GM23248 (cell line): ENCODE results near the gene NVL. TPM values are rescaled to one million over a fixed set of nuclear protein-coding genes. Genes with fewer than 3 reads are reported as not detected.
"Not testable (repeated sequence)": the region's sequence is repeated elsewhere in the genome, so short reads cannot be mapped to it uniquely, and the experiment has no call there.

ENCODE experiments used
- DNase-seq: peaks from one replicate; pipeline ENCODE4 v3.0.0-alpha.2; 2015
- H2AFZ ChIP-seq: fragments of 200-600 bp; sonication (generic); 2 replicates; pipeline ENCODE4 v1.6.1; 2016; ENCODE audit warnings: antibody characterized with exemption
- H3F3A ChIP-seq: fragments of 200-600 bp; sonication (generic); 2 replicates; pipeline ENCODE4 v1.6.1; 2016; ENCODE audit warnings: mild to moderate bottlenecking, antibody characterized with exemption, mixed run types; ENCODE audit not compliant: insufficient read depth
- H3K27ac ChIP-seq: fragments of 200-600 bp; sonication (generic); 2 replicates; pipeline ENCODE4 v1.5.1; 2016; ENCODE audit warnings: mild to moderate bottlenecking
- H3K27me3 ChIP-seq: fragments of 200-600 bp; sonication (generic); replicated peaks from 2 replicates; pipeline ENCODE4 v1.6.1; 2016; ENCODE audit warnings: mild to moderate bottlenecking; ENCODE audit not compliant: insufficient read depth
- H3K36me3 ChIP-seq: fragments of 200-600 bp; sonication (generic); 2 replicates; pipeline ENCODE4 v1.6.1; 2016; ENCODE audit warnings: low read depth, mild to moderate bottlenecking
- H3K4me1 ChIP-seq: fragments of 200-600 bp; sonication (generic); 2 replicates; pipeline ENCODE4 v1.6.1; 2016; ENCODE audit warnings: mild to moderate bottlenecking; ENCODE audit not compliant: insufficient read depth
- H3K4me2 ChIP-seq: fragments of 200-600 bp; sonication (generic); one replicate; pipeline ENCODE4 v1.6.1; 2016; ENCODE audit warnings: mild to moderate bottlenecking; ENCODE audit not compliant: unreplicated experiment
- H3K4me3 ChIP-seq: fragments of 200-600 bp; sonication (generic); 2 replicates; pipeline ENCODE4 v1.5.1; 2016; ENCODE audit warnings: mild to moderate bottlenecking
- H3K79me2 ChIP-seq: fragments of 200-600 bp; sonication (generic); 2 replicates; pipeline ENCODE4 v1.6.1; 2016; ENCODE audit warnings: mild to moderate bottlenecking; ENCODE audit not compliant: insufficient read depth
- H3K9ac ChIP-seq: fragments of 200-600 bp; sonication (generic); 2 replicates; pipeline ENCODE4 v1.6.1; 2016; ENCODE audit warnings: mild to moderate bottlenecking
- H3K9me2 ChIP-seq: fragments of 200-600 bp; sonication (generic); 2 replicates; pipeline ENCODE4 v1.6.1; 2016; ENCODE audit warnings: mixed run types, mild to moderate bottlenecking, moderate library complexity; ENCODE audit not compliant: insufficient read depth
- H3K9me3 ChIP-seq: fragments of 200-600 bp; sonication (generic); one replicate; pipeline ENCODE4 v1.6.1; 2017; ENCODE audit warnings: low read depth
- H4K20me1 ChIP-seq: fragments of 200-600 bp; sonication (generic); 2 replicates; pipeline ENCODE4 v1.6.0; 2016; ENCODE audit not compliant: insufficient read depth
- EZH2 ChIP-seq: fragments of 200-600 bp; sonication (generic); IDR thresholded peaks from 2 replicates; pipeline ENCODE4 v1.6.1; 2018; ENCODE audit warnings: antibody characterized with exemption, mild to moderate bottlenecking; ENCODE audit not compliant: insufficient read depth, poor library complexity, severe bottlenecking
- EZH2phosphoT487 ChIP-seq: fragments of 200-600 bp; sonication (generic); IDR thresholded peaks from 2 replicates; pipeline ENCODE4 v1.6.1; 2018; ENCODE audit warnings: antibody characterized with exemption, moderate library complexity, mild to moderate bottlenecking, low read depth; ENCODE audit not compliant: insufficient read depth
- WGBS, 2 experiments: methylation state at CpG; one replicate each; pipeline ENCODE4 v1.1.6; 2015 to 2017; ENCODE audit warnings: low lambda C conversion rate in 2 of 2, low coverage in 1 of 2; ENCODE audit errors: missing lambda C conversion rate in 2 of 2; 5-methylcytosine and 5-hydroxymethylcytosine counted together
- in situ Hi-C: fragments of 300-500 bp; cut with MboI; formaldehyde crosslinking; loops from 2 replicates; pipeline ENCODE4 v1.15.0; 2020
- polyA plus RNA-seq: library from polyadenylated mRNA; unstranded; fragments of >200 nt; fragmentation: Nextera tagmentation; extraction: Ambion mirVana; gene quantifications from 2 replicates; pipeline ENCODE4 v1.2.1, GENCODE V29; 2016
- total RNA-seq: library from RNA; depleted of rRNA; stranded (reverse); fragments of >200 nt; shearing (Covaris generic); gene quantifications from 2 replicates; pipeline ENCODE4 v1.2.3, GENCODE V29; 2014

The NVL gene
- total and polyA plus RNA-seq, 2 experiments from 2014 or later: 17.9 to 28.3 TPM

DNA sequence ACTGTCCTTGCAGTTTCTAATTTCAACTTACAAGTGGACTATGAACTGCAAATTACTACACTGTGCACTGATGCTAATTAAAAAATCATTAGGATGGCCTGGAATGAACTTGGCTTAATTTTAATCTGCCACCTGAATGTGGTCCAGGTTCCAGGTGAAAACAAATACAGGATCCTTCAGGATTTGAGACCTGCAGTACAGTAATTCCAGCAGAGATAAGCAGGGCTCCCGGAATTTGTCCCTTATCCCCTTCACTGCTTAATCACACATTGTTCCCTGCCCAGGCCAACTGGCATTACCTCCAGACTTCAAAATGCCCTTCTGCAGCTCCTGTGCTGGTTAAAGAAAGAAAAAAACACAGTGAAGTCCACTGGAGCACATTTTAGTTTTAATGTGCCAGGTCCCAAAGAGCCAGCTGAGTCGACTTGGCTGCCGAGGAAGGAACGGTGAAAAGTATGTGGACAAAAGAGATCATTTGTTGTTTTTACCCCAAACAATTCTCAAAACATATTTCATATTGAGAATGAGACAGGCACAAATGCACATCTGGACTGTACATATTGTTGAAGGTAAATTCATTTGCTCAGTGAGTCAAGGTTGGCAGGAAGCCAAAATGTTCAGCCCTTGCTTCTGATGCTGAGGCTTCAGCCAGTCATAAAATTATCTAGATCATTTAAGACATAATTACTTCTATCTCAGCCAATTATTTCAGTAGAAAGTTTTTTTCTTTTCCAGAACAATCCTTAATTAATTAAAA lies 118.6 kb downstream of the NVL start:
- no peaks in the 10 kb centered on the region for H3K79me2 ChIP-seq
- H3K27me3 ChIP-seq: no peaks in the 10 kb centered on the region
- DNase-seq: peak; percentile 78
- no peaks in the 10 kb centered on the region for H4K20me1 ChIP-seq
- no peaks in the 10 kb centered on the region for H3K9me2 ChIP-seq
- H3K4me3 ChIP-seq: no peak overlapping the region
- no peak overlapping the region for H2AFZ ChIP-seq
- no peak overlapping the region for H3K4me2 ChIP-seq
- peaks cover 4% of the 10 kb centered on the region for H3K4me1 ChIP-seq
- no peak overlapping the region for H3K27ac ChIP-seq
- no peaks in the 10 kb centered on the region for H3F3A ChIP-seq
- no peak for TF ChIP-seq EZH2phosphoT487
- TF ChIP-seq EZH2: no peak
- in situ Hi-C loops: no loop called here
- no peak overlapping the region for H3K9ac ChIP-seq
- 21 to 25% methylated on average over 4 of the region's 4 CpGs for WGBS, 2 experiments
- H3K9me3 ChIP-seq: no peaks in the 10 kb centered on the region
- H3K36me3 ChIP-seq: no peaks in the 10 kb centered on the region

DNA sequence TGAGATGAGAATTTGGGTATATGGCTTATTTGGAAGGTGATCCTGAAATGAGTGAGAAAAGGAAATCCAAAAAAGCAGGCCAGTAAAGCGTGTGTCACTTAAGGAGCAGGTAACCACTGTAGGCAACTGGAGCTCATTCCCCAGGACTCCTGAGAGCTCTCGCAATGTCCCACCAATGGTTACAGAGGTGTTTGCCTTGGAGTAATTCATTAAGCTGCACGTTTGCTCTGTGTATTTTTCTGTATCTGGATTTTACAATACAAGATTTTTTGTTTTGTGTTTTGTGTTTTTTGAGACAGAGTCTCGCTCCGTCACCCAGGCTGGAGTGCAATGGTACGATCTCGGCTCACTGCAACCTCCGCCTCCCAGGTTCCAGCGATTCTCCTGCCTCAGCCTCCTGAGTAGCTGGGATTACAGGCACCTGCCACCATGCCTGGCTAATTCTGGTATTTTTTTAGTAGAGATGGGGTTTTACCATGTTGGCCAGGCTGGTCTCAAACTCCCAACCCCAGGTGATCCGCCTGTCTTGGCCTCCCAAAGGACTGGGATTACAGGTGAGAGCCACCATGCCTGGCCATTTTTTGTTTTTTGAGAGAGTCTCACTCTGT lies 123.9 kb downstream of the NVL start:
- H3K36me3 ChIP-seq, H4K20me1 ChIP-seq, H3K9me2 ChIP-seq, H3K27me3 ChIP-seq, H3K9me3 ChIP-seq, in situ Hi-C loops, H3K79me2 ChIP-seq, DNase-seq: not testable (repeated sequence)
- Histone ChIP-seq H2AFZ (peak overlapping the region; percentile 72), H3K4me2 (peak overlapping the region; percentile 66), H3K4me3 (peak overlapping the region; percentile 34; the same call in 1 of the 2 replicates), H3K27ac (peak overlapping the region; percentile 86), H3F3A (peaks cover 33% of the 10 kb centered on the region), H3K4me1 (peaks cover 25% of the 10 kb centered on the region), H3K9ac (peak overlapping the region; percentile 77)
- 76 to 80% methylated on average over 10 of the region's 10 CpGs for WGBS, 2 experiments

DNA sequence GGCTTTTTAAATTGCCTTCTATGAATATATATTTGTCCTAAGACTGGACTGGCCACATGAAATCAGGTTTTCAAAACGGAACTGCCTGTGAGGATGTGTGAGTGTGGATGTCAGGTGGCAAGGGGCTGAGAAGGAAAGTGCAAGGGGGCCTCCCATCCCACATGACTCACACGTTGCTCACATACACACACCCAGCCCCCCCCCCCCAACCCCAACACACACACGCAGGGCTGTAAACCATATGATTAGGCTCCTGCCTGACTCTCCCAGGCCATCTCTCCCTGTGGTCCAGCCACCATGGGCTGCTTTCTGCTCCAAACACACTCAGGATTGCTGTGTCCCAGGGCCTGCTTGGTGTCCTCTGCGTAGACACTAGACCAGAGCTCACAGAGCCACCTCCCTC lies 124.5 kb downstream of the NVL start:
- Histone ChIP-seq H2AFZ (peak overlapping the region; percentile 72), H3K4me1 (peaks cover 25% of the 10 kb centered on the region), H3K9me3 (no peaks in the 10 kb centered on the region), H3K9me2 (no peaks in the 10 kb centered on the region), H3K79me2 (no peaks in the 10 kb centered on the region), H3K4me2 (peak overlapping the region; percentile 66), H4K20me1 (no peaks in the 10 kb centered on the region), H3K36me3 (no peaks in the 10 kb centered on the region), H3K27me3 (no peaks in the 10 kb centered on the region), H3K27ac (peak overlapping the region; percentile 86), H3F3A (peaks cover 33% of the 10 kb centered on the region), H3K9ac (peak overlapping the region; percentile 77), H3K4me3 (peak overlapping the region; percentile 50; the same call in 1 of the 2 replicates)
- WGBS, 2 experiments: 8 to 16% methylated on average over 4 of the region's 4 CpGs
- peak; percentile 88 for DNase-seq
- no peak for TF ChIP-seq EZH2phosphoT487
- TF ChIP-seq EZH2: no peak
- in situ Hi-C loops: no loop called here

DNA sequence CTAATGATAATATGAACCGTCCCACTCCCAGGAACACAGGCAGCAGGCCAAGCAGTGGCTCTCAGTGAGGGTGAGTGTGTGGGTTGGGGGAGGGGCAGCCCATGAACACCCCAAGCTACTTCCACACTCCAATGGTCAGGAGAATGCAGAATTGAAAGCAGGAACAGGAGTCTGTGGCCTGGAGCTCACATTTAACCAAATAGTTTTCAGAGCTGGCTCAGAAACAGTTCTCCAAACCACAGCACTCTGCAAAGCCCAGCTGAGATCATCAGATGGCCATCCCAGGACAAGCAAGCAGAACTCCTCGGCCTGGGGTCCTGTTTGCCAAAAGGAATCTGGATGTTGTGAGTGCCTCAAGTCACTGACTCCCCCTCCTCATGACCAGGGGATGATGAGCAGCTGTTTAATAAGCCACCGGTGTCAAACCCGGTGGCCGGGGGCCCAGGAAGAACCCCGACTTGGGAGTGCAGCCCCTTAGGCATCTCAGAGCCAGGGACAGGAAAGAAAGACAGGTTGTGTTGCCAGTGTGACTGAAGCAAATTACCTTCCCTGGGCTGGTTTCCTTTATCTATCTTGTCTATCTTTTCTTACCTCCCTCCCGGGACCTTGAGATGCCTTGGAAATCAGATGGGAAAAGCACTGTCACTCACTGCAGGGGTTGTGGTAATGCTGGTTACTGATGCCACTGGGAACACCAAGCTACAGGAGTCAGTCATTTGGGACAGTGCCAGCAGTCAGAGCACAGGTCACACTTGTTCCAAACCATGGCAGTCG lies 126.5 kb downstream of the NVL start:
- Histone ChIP-seq H3K9ac (no peak overlapping the region), H3K9me2 (no peaks in the 10 kb centered on the region), H3K27ac (0 out of 2 replicates have a peak overlapping the region, but pooled peaks have one; percentile 86), H3K79me2 (no peaks in the 10 kb centered on the region), H3K36me3 (no peaks in the 10 kb centered on the region), H2AFZ (no peak overlapping the region), H3F3A (peaks cover 33% of the 10 kb centered on the region), H3K9me3 (no peaks in the 10 kb centered on the region), H3K4me2 (peak overlapping the region; percentile 25), H3K4me1 (peaks cover 25% of the 10 kb centered on the region), H4K20me1 (no peaks in the 10 kb centered on the region), H3K27me3 (no peaks in the 10 kb centered on the region), H3K4me3 (no peak overlapping the region)
- peak; percentile 57 for DNase-seq
- in situ Hi-C loops: no loop called here
- TF ChIP-seq EZH2 (no peak), EZH2phosphoT487 (no peak)
- 57 to 58% methylated on average over 8 of the region's 8 CpGs for WGBS, 2 experiments
